8988T (cell line): ENCODE data around the gene NPTX1.
A peak's percentile ranks its signal among the peaks of the same experiment; 100 is the strongest.
"Not testable (repeated sequence)": the region's sequence is repeated elsewhere in the genome, so short reads cannot be mapped to it uniquely, and the experiment has no call there.

Experiments
- DNase-seq: peaks from one replicate; pipeline ENCODE4 v3.0.0; 2011

NPTX1 gene

GRCh38 chr17:80475910-80476876 lies at the start of gene NPTX1:
NPTX1 (minus strand) TSS chr17:80476607; CDS start chr17:80476446, 161 bp downstream.
- DNase-seq = peak; percentile 64

GRCh38 chr17:80523956-80524712 lies 47.7 kb upstream of the NPTX1 start:
- no peak for DNase-seq

- no peak for DNase-seq
Observed at GRCh38 chr17:80523054-80523744, 46.8 kb upstream of the NPTX1 start.

GRCh38 chr17:80520810-80521455 lies 44.5 kb upstream of the NPTX1 start:
- DNase-seq = no peak

GRCh38 chr17:80519091-80519781 lies 42.8 kb upstream of the NPTX1 start:
- DNase-seq = no peak

- no peak for DNase-seq
Observed at GRCh38 chr17:80518392-80518791, 42.0 kb upstream of the NPTX1 start.

- DNase-seq = no peak
Observed at GRCh38 chr17:80517641-80518040, 41.2 kb upstream of the NPTX1 start.

GRCh38 chr17:80516171-80516932 lies 39.9 kb upstream of the NPTX1 start:
- no peak for DNase-seq

GRCh38 chr17:80513892-80514291 lies 37.5 kb upstream of the NPTX1 start:
- no peak for DNase-seq

GRCh38 chr17:80513201-80513600 lies 36.8 kb upstream of the NPTX1 start:
- DNase-seq = no peak

- DNase-seq = peak; percentile 81
Observed at GRCh38 chr17:80512233-80512632, 35.8 kb upstream of the NPTX1 start.

GRCh38 chr17:80511222-80512180 lies 35.1 kb upstream of the NPTX1 start:
- no peak for DNase-seq

- no peak for DNase-seq
Observed at GRCh38 chr17:80510772-80511171, 34.4 kb upstream of the NPTX1 start.

GRCh38 chr17:80510132-80510531 lies 33.7 kb upstream of the NPTX1 start:
- DNase-seq = no peak

- DNase-seq = no peak
Observed at GRCh38 chr17:80509311-80509710, 32.9 kb upstream of the NPTX1 start.

GRCh38 chr17:80507965-80508364 lies 31.6 kb upstream of the NPTX1 start:
- DNase-seq = no peak

GRCh38 chr17:80507177-80507576 lies 30.8 kb upstream of the NPTX1 start:
- DNase-seq = not testable (repeated sequence)

- DNase-seq = no peak
Observed at GRCh38 chr17:80504686-80505413, 28.4 kb upstream of the NPTX1 start.

GRCh38 chr17:80503921-80504320 lies 27.5 kb upstream of the NPTX1 start:
- no peak for DNase-seq
